HEK293 (cell line): ENCODE measurements around the gene BAHD1.

Experiments used
- CTCF ChIA-PET: fragments of 350-600 bp; formaldehyde crosslinking; extraction: SDS; loops from one replicate; lab custom pipeline; 2021; ENCODE audit warnings: antibody characterized with exemption; lab: Yijun Ruan, JAX
- POLR2A ChIA-PET: fragments of 300-600 bp; formaldehyde crosslinking; extraction: SDS; loops from one replicate; lab custom pipeline; 2020; ENCODE audit warnings: antibody characterized with exemption, inconsistent platforms; lab: Yijun Ruan, JAX
- H3K27ac ChIP-seq: fragments of 200-500 bp; sonication (Bioruptor generic); 2 replicates; pipeline ENCODE4 v1.5.1; 2014; ENCODE audit warnings: low read depth, low read length, control low read depth, inconsistent platforms; ENCODE audit errors: extremely low read depth
- H3K36me3 ChIP-seq, 2 experiments: fragments of 200-500 bp in 1 of 2; sonication (Bioruptor generic) in 1 of 2; 1 replicate in 1 of 2; 2 replicates in 1 of 2; pipeline ENCODE4 v1.5.1; 2014 to 2017; ENCODE audit warnings: inconsistent platforms in 2 of 2, low read length in 2 of 2; ENCODE audit not compliant: control insufficient read depth in 2 of 2, insufficient read depth in 1 of 2
- H3K4me1 ChIP-seq: fragments of 200-500 bp; sonication (Bioruptor generic); 2 replicates; pipeline ENCODE4 v1.5.1; 2014; ENCODE audit warnings: mild to moderate bottlenecking, low read length, inconsistent platforms; ENCODE audit not compliant: control insufficient read depth, insufficient read depth
- H3K4me3 ChIP-seq: 2 replicates; pipeline ENCODE4 v1.5.1; 2011; ENCODE audit warnings: low read depth, mild to moderate bottlenecking, control low read depth, low read length, moderate library complexity
- H3K9me3 ChIP-seq: fragments of 200-500 bp; sonication (Bioruptor generic); 2 replicates; pipeline ENCODE4 v1.5.1; 2014; ENCODE audit warnings: low read depth, low read length, inconsistent platforms; ENCODE audit not compliant: control insufficient read depth, insufficient read depth
- ATF2 ChIP-seq: fragments of 450-650 bp; formaldehyde crosslinking; IDR thresholded peaks from 2 replicates; pipeline ENCODE4 v1.5.1; 2016; ENCODE audit warnings: missing biosample characterization, missing genetic modification characterization, low read depth
- GFI1B ChIP-seq: fragments of 450-650 bp; formaldehyde crosslinking; IDR thresholded peaks from 2 replicates; pipeline ENCODE4 v1.5.1; 2016; ENCODE audit warnings: missing biosample characterization, missing genetic modification characterization
- PRDM10 ChIP-seq: fragments of 450-650 bp; formaldehyde crosslinking; IDR thresholded peaks from 2 replicates; pipeline ENCODE4 v1.5.1; 2016; ENCODE audit warnings: missing biosample characterization, missing genetic modification characterization
- SCRT2 ChIP-seq: fragments of 450-650 bp; formaldehyde crosslinking; IDR thresholded peaks from 2 replicates; pipeline ENCODE4 v1.5.1; 2016; ENCODE audit warnings: missing biosample characterization, missing genetic modification characterization
- ZNF112 ChIP-seq: fragments of 450-650 bp; formaldehyde crosslinking; IDR thresholded peaks from 2 replicates; pipeline ENCODE4 v1.5.0; 2017; ENCODE audit warnings: missing biosample characterization, missing genetic modification characterization
- ZNF214 ChIP-seq: fragments of 450-650 bp; formaldehyde crosslinking; IDR thresholded peaks from 2 replicates; pipeline ENCODE4 v1.5.1; 2017; ENCODE audit warnings: missing biosample characterization, mild to moderate bottlenecking, missing genetic modification characterization, borderline replicate concordance
- ZNF221 ChIP-seq: fragments of 450-650 bp; formaldehyde crosslinking; IDR thresholded peaks from 2 replicates; pipeline ENCODE4 v1.5.1; 2017; ENCODE audit warnings: missing biosample characterization, missing genetic modification characterization, borderline replicate concordance
- ZNF248 ChIP-seq: fragments of 450-650 bp; formaldehyde crosslinking; IDR thresholded peaks from 2 replicates; pipeline ENCODE4 v1.5.1; 2017; ENCODE audit warnings: missing biosample characterization, missing genetic modification characterization
- ZNF280C ChIP-seq: fragments of 450-650 bp; formaldehyde crosslinking; IDR thresholded peaks from 2 replicates; pipeline ENCODE4 v1.5.1; 2016; ENCODE audit warnings: missing biosample characterization, missing genetic modification characterization
- ZNF280D ChIP-seq: fragments of 450-650 bp; formaldehyde crosslinking; IDR thresholded peaks from 2 replicates; pipeline ENCODE4 v1.5.1; 2016; ENCODE audit warnings: missing biosample characterization, missing genetic modification characterization
- ZNF404 ChIP-seq: fragments of 450-650 bp; formaldehyde crosslinking; IDR thresholded peaks from 2 replicates; pipeline ENCODE4 v1.5.1; 2017; ENCODE audit warnings: missing biosample characterization, missing genetic modification characterization
- ZNF416 ChIP-seq: fragments of 450-650 bp; formaldehyde crosslinking; IDR thresholded peaks from 2 replicates; pipeline ENCODE4 v1.5.1; 2016; ENCODE audit warnings: missing biosample characterization, missing genetic modification characterization
- ZNF645 ChIP-seq: fragments of 450-650 bp; formaldehyde crosslinking; IDR thresholded peaks from 2 replicates; pipeline ENCODE4; 2016; ENCODE audit warnings: missing biosample characterization, missing genetic modification characterization
- ZNF670 ChIP-seq: fragments of 450-650 bp; formaldehyde crosslinking; IDR thresholded peaks from 2 replicates; pipeline ENCODE4 v1.5.1; 2016; ENCODE audit warnings: missing biosample characterization, missing genetic modification characterization, low read depth

Gene BAHD1

GRCh38 chr15:40441565-40442531 lies 1.1 kb downstream of the BAHD1 start (continued):
- TF ChIP-seq ZNF214 (tag by site-specific recombination) (no peak), SCRT2 (tag by site-specific recombination) (no peak), ZNF670 (tag by site-specific recombination) (no peak), ZNF645 (tag by site-specific recombination) (no peak), ZNF112 (tag by site-specific recombination) (no peak), ZNF280C (tag by site-specific recombination) (no peak), ZNF280D (tag by site-specific recombination) (no peak), ZNF221 (tag by site-specific recombination) (no peak), ATF2 (tag by site-specific recombination) (no peak), GFI1B (tag by site-specific recombination) (no peak), ZNF416 (no peak)
- TF ChIP-seq, all 188 proteins: peak for 15

- CTCF ChIA-PET = no interaction called here
- TF ChIP-seq ZNF404 (tag by site-specific recombination) (no peak), PRDM10 (tag by site-specific recombination) (peak; percentile 65), ZNF248 (no peak), ATF2 (tag by site-specific recombination) (no peak)
- TF ChIP-seq, all 188 proteins: peak for 1
- Histone ChIP-seq H3K27ac (no peak overlapping the region), H3K36me3 (no peaks in the 10 kb centered on the region), H3K4me1 (peaks cover 14% of the 10 kb centered on the region), H3K9me3 (no peaks in the 10 kb centered on the region), H3K4me3 (no peak overlapping the region)
- POLR2A ChIA-PET = no interaction called here
Observed at GRCh38 chr15:40443255-40443654, 2.5 kb downstream of the BAHD1 start.
